ENCODE results near the gene PRPF18.

GRCh38 chr10:13668126-13668525 is 81.4 kb downstream of the PRPF18 start:
- no peak for TF ChIP-seq CTCF (IDR thresholded peaks at IDR 0.05)
- TF ChIP-seq EP300 (IDR thresholded peaks at IDR 0.05), result no peak
- no peak for TF ChIP-seq POLR2A (IDR thresholded peaks at IDR 0.05)
